Mononuclear cell (primary cell): ENCODE data around the gene INTS11. TPM values are rescaled to one million over a fixed set of nuclear protein-coding genes. Genes with fewer than 3 reads are reported as not detected.

Source experiments
- H3K27me3 ChIP-seq: 2 replicates; pipeline ENCODE4 v1.6.0; 2011; ENCODE audit warnings: low read length, control low read depth; ENCODE audit not compliant: insufficient read depth
- H3K4me1 ChIP-seq: 2 replicates; pipeline ENCODE4 v1.5.1; 2011; ENCODE audit warnings: mild to moderate bottlenecking, low read length, control low read depth; ENCODE audit not compliant: insufficient read depth
- H3K4me3 ChIP-seq: 2 replicates; pipeline ENCODE4 v1.5.1; 2011; ENCODE audit warnings: mild to moderate bottlenecking, low read length, moderate library complexity
- H3K9me3 ChIP-seq: 2 replicates; pipeline ENCODE4 v1.5.1; 2011; ENCODE audit warnings: low read depth, mild to moderate bottlenecking, control low read depth, low read length
- total RNA-seq: library from RNA; depleted of rRNA; stranded (reverse); fragments of >200 nt; gene quantifications from one replicate; pipeline ENCODE4 v1.2.3, GENCODE V29; 2012

INTS11 gene
- total RNA-seq, 1 donor: 51.2 TPM

DNA sequence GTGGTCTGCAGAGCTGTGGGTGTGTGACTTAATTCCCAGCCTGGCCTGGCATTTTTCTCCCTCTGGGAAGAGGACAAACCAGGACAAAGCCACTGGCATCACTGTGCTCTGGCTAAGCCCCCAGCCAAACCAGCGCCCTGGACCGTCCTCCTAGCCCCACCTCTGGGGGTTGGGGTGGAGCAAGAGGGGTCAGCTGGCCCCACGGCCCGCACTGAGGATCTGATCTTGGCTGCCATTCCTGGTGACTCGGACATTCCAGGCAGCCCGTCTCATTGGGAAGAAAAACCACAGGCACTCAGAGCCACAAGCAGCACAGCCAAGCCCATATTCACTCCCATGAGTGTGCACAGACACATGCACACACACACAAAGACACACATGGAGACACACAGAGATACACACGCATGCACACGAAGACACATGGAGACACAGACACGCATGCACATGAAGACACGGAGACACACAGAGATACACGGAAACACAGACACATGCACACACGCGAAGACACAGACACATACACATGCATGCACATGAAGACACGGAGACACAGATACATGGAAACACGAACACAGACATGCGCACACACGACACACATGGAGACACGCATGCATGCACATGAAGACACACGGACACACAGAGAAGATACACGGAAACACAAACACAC is 36.2 kb upstream of the INTS11 start:
- Histone ChIP-seq H3K9me3 (no peaks in the 10 kb centered on the region), H3K4me3 (no peak overlapping the region), H3K4me1 (peaks cover 13% of the 10 kb centered on the region), H3K27me3 (no peaks in the 10 kb centered on the region)

DNA sequence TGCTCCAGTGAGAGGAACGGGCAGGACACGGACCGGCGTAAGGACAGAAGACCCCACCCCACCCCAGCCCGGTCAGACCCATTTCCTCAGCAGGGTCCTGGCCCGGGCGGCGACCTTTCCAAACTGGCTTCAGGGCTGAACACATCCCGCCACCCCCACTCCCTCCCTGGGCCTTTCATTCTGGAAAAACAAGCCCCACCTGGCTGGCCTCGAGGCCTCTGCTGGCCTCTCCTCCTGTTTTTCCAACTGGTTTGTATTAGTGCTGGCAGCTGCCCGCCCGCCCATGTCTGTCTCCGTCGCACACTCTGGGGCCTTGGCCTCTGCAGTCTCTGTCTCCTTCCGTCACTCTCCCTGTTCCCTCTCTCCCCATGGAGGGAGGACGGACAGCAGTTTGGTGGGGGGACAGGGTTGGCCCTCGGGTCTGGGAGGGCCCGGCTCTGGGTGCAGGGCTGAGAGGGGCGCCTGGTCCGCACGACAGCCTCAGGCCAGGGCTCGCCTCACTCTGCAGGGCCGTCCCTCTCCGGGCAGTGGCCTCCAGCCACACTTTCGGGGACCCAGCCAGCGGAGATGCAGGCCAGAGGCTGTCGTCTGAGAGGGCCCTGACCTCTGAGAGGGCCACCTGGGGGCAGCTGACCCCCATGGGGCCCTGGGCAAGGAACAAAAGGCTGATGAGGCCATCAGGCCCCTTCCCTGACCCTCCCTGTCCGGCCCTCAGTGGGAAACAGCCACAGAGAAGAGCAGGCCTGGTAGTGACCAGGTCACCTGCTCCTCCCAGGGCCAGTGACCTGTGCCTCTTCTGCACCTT is 35.4 kb upstream of the INTS11 start:
- H3K4me1 ChIP-seq: peaks cover 13% of the 10 kb centered on the region
- H3K27me3 ChIP-seq: no peaks in the 10 kb centered on the region
- no peaks in the 10 kb centered on the region for H3K9me3 ChIP-seq
- H3K4me3 ChIP-seq: no peak overlapping the region

DNA sequence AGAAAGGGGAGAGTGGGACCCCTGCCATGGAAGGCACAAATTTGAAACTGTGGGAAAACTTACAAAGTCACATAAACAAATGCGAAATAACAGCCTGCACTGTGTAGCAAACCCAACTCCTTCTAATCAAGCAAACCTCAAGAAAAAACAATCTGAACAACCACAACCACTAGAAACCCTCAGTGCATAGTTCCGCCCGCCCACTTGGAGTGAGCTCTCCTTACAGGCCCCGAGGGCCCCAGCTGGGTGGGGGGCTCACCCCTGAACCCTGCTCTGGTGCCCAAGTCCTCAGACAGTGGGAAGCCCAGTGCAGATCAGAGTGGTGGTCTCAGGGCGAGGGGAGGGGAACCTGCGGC is 34.8 kb upstream of the INTS11 start:
- Histone ChIP-seq H3K4me3 (no peak overlapping the region), H3K9me3 (no peaks in the 10 kb centered on the region), H3K27me3 (peaks cover 4% of the 10 kb centered on the region), H3K4me1 (peaks cover 17% of the 10 kb centered on the region)

DNA sequence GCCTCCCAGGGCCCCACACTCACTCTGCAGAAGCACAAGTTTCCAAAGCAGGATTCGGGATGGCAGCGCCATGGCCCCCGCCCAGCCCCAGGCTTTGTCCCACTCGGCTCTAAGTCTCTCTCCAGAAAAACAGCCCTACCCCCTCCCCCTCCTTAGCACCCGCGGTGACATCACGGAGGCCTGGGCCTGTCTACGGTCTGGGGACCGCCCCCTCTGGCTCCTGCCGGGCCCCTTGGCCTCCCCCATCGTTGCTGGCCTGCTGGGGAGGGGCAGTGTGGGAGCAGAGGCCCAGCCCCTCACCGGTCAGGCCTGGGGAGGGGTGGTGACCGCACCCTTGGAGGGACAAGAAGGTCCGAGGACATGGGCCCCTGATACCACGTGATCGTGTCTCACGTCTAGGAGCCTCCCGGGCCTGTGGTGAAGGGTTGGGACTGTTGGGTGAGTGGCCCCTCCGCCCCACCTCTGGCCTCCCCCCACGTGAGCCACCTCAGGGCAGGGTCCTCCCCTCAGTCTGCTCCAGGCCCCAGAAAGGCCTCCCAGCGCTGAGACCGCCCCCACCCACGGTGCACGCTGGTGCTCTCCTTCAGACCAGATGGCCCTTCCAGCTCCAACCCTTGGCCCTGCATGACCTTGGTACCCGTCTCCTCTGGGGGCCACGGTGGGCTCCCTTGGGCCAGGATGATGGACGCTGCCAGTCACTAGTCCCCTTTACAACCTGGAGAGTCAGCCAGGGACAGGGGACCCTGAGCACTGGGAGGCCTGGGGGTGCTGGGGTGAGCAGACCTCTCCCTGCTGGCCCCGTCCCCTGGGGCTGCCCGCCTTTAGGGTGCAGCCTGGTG is 34.2 kb upstream of the INTS11 start, which contains the start of gene MXRA8:
TSS of gene MXRA8 (minus strand) at position 123 of the 839 bp plus-strand sequence. CDS start at position 72, 51 bp downstream.
- Histone ChIP-seq H3K4me3 (no peak within 1 kb of the TSS), H3K9me3 (no peaks in the 10 kb centered on the region), H3K4me1 (peaks cover 23% of the 10 kb centered on the region), H3K27me3 (peaks cover 8% of the 10 kb centered on the region)

DNA sequence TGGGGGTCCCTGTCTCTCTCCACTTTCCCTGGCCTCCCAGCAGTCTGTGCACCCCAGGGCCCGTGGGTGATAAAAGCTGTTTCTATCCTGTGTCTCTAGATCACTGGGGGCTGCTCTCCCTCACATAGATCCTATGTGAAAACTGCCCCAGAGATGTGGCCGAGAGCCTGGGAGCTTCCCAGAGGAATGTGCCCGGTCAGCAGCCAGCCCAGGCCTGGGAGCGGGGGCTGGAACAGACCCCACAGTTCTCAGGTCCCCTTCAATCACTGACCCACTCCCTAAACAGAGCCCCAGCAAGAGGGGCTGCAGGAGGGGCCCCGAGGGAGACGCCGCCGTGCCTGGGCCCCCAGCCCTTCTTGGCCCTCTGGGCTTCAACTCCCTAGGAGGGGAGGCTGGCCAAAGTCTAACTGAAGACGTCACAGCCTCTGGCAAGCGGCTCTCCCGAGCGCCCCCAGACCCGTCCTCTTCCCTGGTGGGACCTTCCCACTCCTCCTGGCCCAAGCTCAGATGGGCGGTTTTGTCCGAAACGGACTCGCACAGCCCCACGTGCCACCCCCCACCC is 33.5 kb upstream of the INTS11 start:
- Histone ChIP-seq H3K4me1 (peaks cover 27% of the 10 kb centered on the region), H3K9me3 (no peaks in the 10 kb centered on the region), H3K4me3 (no peak overlapping the region), H3K27me3 (peaks cover 14% of the 10 kb centered on the region)

DNA sequence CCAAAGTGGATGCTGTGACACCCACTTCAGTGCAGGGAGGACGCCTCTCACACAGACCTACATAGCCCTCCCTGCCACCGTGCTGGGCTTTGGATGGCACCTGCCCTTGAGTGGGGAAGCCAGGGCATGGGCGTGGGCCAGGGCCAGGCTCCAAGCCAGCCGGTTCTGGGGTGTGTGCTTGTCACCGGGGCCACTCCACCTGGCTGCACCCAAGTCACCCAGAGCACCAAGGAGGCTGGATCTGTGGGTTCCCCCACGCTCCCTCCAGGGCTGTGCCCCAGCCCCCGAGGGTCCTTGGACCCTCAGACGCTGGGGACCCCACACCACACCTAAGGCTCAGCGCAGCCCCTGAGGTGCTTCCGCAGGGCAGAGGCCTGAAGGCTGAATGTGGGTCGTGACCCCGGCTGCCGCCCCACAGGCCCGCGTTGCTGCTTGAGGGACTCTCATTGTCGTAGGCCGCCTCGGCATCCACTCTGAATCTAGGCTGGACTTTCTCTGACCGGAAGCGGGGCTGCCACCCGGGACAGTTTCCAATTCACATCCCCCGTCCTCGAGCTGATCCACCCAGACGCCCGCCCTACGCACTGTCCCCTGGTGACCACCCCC is 32.4 kb upstream of the INTS11 start:
- Histone ChIP-seq H3K9me3 (no peaks in the 10 kb centered on the region), H3K27me3 (peaks cover 20% of the 10 kb centered on the region), H3K4me1 (peaks cover 27% of the 10 kb centered on the region), H3K4me3 (no peak overlapping the region)

DNA sequence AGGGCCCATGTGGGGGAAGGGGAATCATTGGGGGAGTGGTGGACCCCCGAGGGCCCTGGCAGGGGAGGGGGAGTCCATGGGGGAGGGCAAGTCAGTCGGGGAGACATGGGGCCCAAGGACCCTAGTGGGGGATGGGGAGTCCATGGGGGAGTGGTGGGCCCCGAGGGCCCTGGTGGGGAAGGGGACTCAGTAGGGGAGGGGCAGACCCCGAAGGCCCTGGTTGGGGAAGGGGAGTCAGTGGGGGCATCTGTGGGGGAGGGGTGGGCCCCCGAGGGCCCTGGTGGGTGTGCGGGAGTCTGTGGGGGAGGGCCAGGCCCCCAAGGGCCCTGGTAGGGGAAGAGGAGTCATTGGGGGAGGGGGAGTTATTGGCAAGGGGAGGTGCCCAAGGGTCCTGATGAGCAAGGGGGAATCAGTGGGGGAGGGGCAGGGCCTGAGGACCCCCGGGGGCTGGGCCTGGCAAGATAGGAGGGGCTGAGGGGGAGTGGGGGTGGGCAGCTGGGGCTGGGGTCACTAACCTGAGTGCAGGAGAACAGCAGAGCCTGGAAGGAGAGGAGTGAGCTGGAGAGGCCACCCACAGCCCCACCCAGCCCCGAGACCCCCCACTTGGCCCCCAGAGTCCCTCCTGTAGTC is 31.8 kb upstream of the INTS11 start:
- Histone ChIP-seq H3K9me3 (no peaks in the 10 kb centered on the region), H3K4me1 (peaks cover 27% of the 10 kb centered on the region), H3K27me3 (peaks cover 20% of the 10 kb centered on the region), H3K4me3 (no peak overlapping the region)

DNA sequence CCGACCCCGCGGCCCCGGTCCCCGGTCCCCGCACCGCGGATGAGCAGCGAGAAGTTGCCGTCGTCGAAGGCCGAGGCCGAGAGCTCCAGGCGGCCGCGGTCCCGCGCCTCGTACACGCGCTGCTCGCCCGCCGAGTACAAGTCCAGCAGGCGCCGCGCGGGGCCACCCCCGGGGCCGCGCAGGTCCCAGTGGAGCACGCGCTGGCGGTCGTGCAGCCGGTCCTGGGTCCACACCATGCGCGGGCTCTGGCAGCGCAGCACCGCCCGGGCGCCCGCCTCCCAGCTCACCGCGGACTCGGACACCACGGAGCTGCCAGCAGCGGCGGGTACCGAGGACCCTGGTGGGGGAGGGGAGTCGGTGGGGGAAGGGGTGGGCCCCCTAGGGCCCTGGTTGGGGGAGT is 31.0 kb upstream of the INTS11 start:
- H3K4me3 ChIP-seq: no peak overlapping the region
- H3K9me3 ChIP-seq: no peaks in the 10 kb centered on the region
- peaks cover 27% of the 10 kb centered on the region for H3K4me1 ChIP-seq
- peaks cover 20% of the 10 kb centered on the region for H3K27me3 ChIP-seq

DNA sequence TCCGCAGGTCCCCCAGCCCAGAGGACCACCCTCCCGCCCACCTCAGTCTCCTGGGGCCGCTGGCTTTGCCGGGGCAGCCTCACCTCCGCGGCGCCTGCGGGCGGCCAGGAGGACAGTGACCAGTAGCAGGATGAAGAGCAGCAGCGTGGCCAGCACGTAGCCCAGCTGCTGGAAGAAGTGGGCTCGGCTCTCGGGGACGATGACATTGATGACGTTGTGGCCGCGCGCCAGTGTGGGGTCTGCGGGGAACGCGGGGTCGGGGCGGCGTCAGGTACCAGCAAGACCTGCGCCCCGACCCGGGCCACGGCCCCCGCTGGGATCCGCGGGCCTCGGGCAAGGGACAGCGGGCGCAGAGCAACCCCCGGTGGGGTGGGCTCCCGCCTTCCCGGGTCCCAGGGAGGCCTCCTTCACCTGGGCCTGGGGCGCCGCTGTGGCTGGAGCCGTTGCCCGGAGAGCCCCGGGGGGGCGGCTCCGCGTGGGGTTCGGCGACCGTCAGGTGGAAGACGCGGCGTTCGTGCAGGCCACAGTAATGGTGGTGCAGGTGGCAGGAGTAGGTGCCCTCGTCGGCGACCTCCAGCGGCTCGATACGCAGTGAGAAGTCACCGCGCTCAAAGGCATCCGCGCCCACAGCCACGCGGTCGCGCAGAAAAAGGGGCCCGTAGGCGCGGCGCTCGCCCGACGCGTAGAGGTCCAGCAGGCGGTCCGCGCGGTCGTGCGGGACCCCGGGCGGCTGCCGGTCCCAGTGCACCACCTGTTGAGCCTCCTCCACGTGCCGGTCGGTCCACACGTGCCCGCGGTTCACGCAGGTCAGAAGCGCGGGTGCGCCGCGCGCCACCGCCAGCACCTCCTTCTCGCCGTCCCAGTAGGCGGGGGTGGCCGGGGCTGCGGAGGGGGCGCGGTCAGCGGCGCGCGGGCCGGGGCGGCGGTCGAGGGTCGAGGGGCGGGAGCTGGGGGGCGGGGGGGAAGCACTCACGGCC is 30.1 kb upstream of the INTS11 start:
- peaks cover 27% of the 10 kb centered on the region for H3K4me1 ChIP-seq
- H3K9me3 ChIP-seq: no peaks in the 10 kb centered on the region
- peaks cover 20% of the 10 kb centered on the region for H3K27me3 ChIP-seq
- no peak overlapping the region for H3K4me3 ChIP-seq

DNA sequence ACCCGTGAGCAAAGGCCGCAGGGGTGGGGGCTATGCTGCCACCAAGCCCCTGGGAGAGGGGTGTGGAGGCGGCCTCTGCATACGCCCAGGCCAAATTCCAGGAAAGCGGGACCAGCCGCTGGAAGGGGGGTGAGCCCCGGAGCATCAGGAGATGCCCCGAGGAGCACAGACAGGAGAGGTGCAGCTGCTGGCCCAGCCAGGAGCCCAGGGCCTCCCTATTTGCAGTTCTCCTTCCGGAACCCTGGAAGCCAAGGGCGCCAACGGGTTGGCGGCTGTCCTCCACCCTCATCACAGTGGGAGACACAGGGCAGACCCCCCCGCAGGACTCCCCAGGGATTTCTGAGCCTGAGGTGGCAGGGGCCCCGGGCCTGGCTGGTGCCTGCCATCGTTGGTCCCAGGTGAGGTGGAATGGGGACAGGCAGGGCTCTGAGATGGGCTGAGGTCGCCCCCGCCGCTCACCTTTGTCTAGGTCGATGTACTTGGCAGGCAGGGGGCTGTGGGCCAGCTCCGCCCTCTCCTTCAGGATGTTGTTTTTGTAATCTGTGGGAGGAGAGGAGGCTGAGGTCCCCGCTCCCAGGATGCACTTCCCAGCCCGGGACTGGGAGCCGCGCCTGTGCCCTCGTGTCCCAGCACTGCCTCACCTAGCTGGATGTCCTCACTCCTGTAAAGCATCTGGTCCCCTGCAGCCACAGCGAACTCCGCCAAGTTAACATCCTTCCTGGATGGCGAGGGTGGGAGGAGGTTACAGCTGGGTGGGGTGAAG is 29.1 kb upstream of the INTS11 start:
- H3K4me1 ChIP-seq: peaks cover 23% of the 10 kb centered on the region
- H3K4me3 ChIP-seq: no peak overlapping the region
- no peaks in the 10 kb centered on the region for H3K9me3 ChIP-seq
- peaks cover 20% of the 10 kb centered on the region for H3K27me3 ChIP-seq

DNA sequence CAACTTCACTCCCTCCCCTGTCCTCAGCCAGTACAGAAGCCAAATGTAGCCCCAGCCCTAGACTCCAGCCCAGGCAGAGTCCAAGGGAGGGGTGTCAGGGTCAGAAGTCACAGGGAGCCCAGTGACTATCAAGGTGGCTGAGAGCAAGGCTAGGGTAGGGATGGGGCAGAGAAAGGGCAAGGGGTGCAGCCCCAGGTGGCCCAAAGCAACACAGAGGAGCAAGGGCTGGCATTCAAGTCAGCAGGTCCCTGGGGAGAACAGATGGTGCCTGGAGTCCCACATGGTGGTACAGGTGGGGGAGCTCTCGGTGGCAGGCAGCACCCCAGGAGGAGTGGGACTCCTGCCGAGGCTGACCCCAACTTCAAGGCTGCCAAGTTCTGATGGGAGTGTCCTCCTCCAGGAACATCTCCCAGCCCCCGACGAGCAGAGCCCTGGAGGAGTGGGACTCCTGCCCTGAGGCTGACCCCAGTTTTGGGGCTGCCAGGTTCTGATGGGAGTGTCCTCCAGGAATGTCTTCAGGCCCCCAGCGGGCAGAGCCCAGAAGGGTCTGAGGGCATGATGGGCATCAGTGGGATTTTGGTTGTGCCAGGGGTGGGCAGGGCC is 28.4 kb upstream of the INTS11 start:
- H3K4me1 ChIP-seq: peaks cover 23% of the 10 kb centered on the region
- no peak overlapping the region for H3K4me3 ChIP-seq
- H3K9me3 ChIP-seq: no peaks in the 10 kb centered on the region
- peaks cover 20% of the 10 kb centered on the region for H3K27me3 ChIP-seq

DNA sequence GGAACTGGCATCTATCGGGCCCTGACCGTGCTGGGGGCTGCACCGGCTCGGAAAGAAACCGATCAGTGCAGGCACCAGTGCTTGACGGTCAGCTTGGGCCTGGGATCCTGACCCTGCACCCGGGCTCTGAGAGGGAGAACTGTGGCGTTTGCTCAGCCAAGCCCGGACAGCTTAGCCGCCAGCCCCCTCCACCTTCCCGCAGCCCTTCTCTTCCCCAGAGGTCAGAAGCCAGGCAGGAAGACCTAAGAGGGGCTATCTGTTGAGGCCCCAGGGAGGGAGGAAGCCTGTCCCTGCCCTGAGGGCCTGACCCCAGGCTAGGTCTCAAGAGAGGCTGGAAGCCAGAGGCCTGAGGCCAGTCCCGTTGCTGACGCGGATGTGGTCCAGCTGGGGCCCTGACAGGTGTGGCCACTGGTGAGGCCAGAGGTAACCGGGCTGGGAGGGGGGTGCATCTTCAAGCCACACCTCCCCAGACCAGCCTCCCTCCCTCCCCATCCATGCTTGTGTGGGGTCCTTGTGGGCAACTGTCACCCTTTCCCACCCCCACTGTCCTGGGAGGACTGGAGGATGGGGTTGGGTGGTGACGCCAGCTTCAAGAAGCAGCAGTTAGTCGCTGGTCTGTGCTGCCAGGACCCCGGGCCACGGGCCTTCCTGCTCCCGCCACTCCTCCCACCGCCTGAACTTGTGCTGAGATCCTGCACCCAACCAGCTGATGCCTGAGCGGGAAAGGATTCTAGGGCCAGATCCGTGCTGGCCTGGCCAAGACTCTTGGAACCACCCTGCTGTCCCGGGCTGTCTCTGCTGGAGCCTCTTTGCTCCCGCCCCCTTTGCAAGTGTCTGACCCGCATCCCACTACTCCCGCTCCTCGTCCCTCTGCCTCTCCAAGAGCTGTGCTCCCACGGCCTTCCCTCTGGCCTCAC is 27.3 kb upstream of the INTS11 start:
- H3K9me3 ChIP-seq: no peaks in the 10 kb centered on the region
- H3K4me3 ChIP-seq: no peak overlapping the region
- H3K27me3 ChIP-seq: peaks cover 20% of the 10 kb centered on the region
- H3K4me1 ChIP-seq: peaks cover 30% of the 10 kb centered on the region
